ENCODE results near the gene SLC39A6. TPM values are rescaled to one million over a fixed set of nuclear protein-coding genes. Genes with fewer than 3 reads are reported as not detected.

The SLC39A6 gene
- total and polyA plus RNA-seq, 2 of the 13 experiments (the other 11 are each of a cell fraction or from before 2014, with no cell fraction given) = 41.7 to 59.2 TPM

- TF ChIP-seq ZNF552 (CRISPR knock-in tag; IDR thresholded peaks at IDR 0.05; ENCODE audit: borderline replicate concordance) (no peak), ZNF598 (CRISPR knock-in tag; IDR thresholded peaks at IDR 0.05; ENCODE audit: borderline replicate concordance) (no peak)
These were observed 21.7 kb downstream of the SLC39A6 start (continued) for GRCh38 chr18:36107477-36107876.

- ChIA-PET POLR2A (no interaction called here), CTCF (ENCODE audit: low intra/inter-chr PET ratio, low total read pairs) (no interaction called here)
- peaks cover 9% of the 10 kb centered on the region; the same call in 1 of the 2 replicates for H3K9me3 ChIP-seq (ENCODE audit: low read length)
- 23% methylated on average over 2 of the region's 2 CpGs for WGBS (ENCODE audit: low lambda C conversion rate)
- H3K4me2 ChIP-seq (ENCODE audit: low read depth, low read length) = no peak overlapping the region
- H3K27ac ChIP-seq (ENCODE audit: extremely low read length, insufficient read depth, low read length) = no peak overlapping the region
- H3K27me3 ChIP-seq (ENCODE audit: control insufficient read depth in 1 of 2, insufficient read depth in 2 of 2, low read length in 2 of 2) = no peaks in the 10 kb centered on the region
- H3K36me3 ChIP-seq (replicated peaks in 1 of 2; ENCODE audit: control insufficient read depth in 1 of 2, insufficient read depth in 2 of 2, low read length in 2 of 2) = no peaks in the 10 kb centered on the region
- no peak for DNase-seq (ENCODE audit: low spot score)
- no peak overlapping the region for H3K9ac ChIP-seq (ENCODE audit: insufficient read depth, low read depth, low read length)
- in situ Hi-C loops (cut with HindIII; ENCODE audit: extremely low pct_ligation_motif_present, low pct_unique_long_range_greater_than_20kb) = no loop called here
- no peaks in the 10 kb centered on the region for H4K20me1 ChIP-seq (ENCODE audit: insufficient read depth, low read length)
- no peaks in the 10 kb centered on the region for H3K4me1 ChIP-seq (ENCODE audit: insufficient read depth, low read length)
- intact Hi-C loops (cut with micrococcal nuclease; ENCODE audit: unreplicated experiment) = no loop called here
- H3K4me3 ChIP-seq (replicated peaks in 1 of 3; ENCODE audit: insufficient read depth in 1 of 3, low read depth in 2 of 3, low read length in 3 of 3) = no peak overlapping the region
- no peaks in the 10 kb centered on the region for H3K79me2 ChIP-seq (ENCODE audit: insufficient read depth, low read length)
- no peak for ATAC-seq
- H2AFZ ChIP-seq (ENCODE audit: low read length) = no peak overlapping the region
- no peak for FAIRE-seq
- TF ChIP-seq ASH2L (IDR thresholded peaks at IDR 0.05; ENCODE audit: insufficient read length, low read depth, low read length) = no peak
- no peak for TF ChIP-seq ZBTB25 (CRISPR knock-in tag; IDR thresholded peaks at IDR 0.05)
- no peak for TF ChIP-seq ARID2 (CRISPR knock-in tag; IDR thresholded peaks at IDR 0.05; ENCODE audit: borderline replicate concordance)
- no peak for TF ChIP-seq U2AF2 (IDR thresholded peaks at IDR 0.05; ENCODE audit: low read depth, low read length)
- no peak for TF ChIP-seq ZNF431 (CRISPR knock-in tag; IDR thresholded peaks at IDR 0.05; ENCODE audit: borderline replicate concordance, low read depth)
- TF ChIP-seq NFRKB (IDR thresholded peaks at IDR 0.05) = no peak
- no peak for TF ChIP-seq TGIF2 (CRISPR knock-in tag; IDR thresholded peaks at IDR 0.05)
- no peak for TF ChIP-seq ZNF292 (CRISPR knock-in tag; IDR thresholded peaks at IDR 0.05; ENCODE audit: borderline replicate concordance, low read depth)
- TF ChIP-seq CENPX (CRISPR knock-in tag; IDR thresholded peaks at IDR 0.05) = no peak
- no peak for TF ChIP-seq ZNF512B (CRISPR knock-in tag; IDR thresholded peaks at IDR 0.05; ENCODE audit: borderline replicate concordance)
- TF ChIP-seq TCF7L2 (IDR thresholded peaks at IDR 0.05; ENCODE audit: low read depth, low read length) = no peak
- no peak for TF ChIP-seq CREM (IDR thresholded peaks at IDR 0.05)
- TF ChIP-seq CREM (CRISPR knock-in tag; IDR thresholded peaks at IDR 0.05) = no peak
- no peak for TF ChIP-seq ZSCAN31 (CRISPR knock-in tag; IDR thresholded peaks at IDR 0.05; ENCODE audit: low read depth)
- TF ChIP-seq RBM39 (IDR thresholded peaks at IDR 0.05; ENCODE audit: low read depth, low read length, poor library complexity, severe bottlenecking) = no peak
- TF ChIP-seq ZSCAN29 (CRISPR knock-in tag; conservative IDR thresholded peaks at IDR 0.05) = no peak
- BruUV-seq (replicated peaks) = no TSS peak
These were observed 24.4 kb downstream of the SLC39A6 start for GRCh38 chr18:36104749-36105148.
